GM19239 (cell line): Measurements from ENCODE around the gene GLTP.
A peak's percentile ranks its signal among the peaks of the same experiment; 100 is the strongest.
"Not testable (repeated sequence)": the region's sequence is repeated elsewhere in the genome, so short reads cannot be mapped to it uniquely, and the experiment has no call there.

Experiments used
- DNase-seq: peaks from one replicate; pipeline ENCODE4 v3.0.0; 2011; ENCODE audit warnings: low spot score; ENCODE audit not compliant: insufficient read length
- FAIRE-seq: peaks from 2 replicates; lab custom pipeline; 2011; peaks lifted over from hg19 to GRCh38; lab: Jason Lieb, UNC

GLTP gene, protein sequence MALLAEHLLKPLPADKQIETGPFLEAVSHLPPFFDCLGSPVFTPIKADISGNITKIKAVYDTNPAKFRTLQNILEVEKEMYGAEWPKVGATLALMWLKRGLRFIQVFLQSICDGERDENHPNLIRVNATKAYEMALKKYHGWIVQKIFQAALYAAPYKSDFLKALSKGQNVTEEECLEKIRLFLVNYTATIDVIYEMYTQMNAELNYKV

DNA sequence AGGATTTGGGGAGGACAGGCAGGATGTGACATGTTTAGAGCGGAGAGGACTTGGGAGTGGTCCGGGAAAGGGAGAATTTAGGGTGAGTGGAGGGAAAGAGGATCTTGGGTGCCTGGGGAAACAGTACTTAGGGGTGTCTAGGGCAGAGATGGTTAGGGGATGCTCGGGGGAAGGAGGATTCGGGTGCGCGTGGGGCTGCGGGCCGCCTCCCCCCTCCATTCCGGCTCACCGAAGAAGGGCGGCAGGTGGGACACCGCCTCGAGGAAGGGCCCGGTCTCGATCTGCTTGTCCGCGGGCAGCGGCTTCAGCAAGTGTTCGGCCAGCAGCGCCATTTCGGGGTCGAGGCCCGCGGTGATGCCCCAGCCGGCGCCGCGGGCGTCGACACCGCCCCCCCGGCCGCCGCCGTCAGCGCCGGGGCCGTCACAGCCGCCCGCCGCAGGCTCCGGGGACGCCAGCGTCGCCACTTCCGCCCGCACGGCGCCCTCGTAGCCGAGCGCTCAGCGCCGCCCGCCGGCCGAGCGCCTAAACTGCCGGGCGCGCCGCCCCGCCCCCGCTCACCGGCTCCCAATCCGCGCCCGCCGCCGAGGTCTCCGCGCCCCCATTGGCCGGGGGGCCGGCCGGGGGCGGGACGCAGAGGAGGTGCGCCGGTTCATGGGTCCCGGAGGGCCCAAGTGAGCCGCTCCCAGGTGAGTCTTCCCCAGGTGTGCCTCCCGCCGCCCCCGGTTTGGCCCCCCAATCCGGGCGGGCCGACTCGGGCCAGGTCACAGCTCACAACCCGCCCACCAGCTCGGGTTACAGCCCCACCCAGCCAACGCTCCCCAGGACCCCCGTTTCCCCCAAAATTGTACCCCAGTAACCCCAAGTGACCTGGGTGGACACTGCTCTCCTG lies at the start of gene GLTP:
Gene GLTP, minus strand, starts transcription at position 499 of the 889 bp plus-strand sequence. Its CDS starts 167 bp downstream, at position 332.
- FAIRE-seq = peak; percentile 77
- DNase-seq = peak; percentile 90

DNA sequence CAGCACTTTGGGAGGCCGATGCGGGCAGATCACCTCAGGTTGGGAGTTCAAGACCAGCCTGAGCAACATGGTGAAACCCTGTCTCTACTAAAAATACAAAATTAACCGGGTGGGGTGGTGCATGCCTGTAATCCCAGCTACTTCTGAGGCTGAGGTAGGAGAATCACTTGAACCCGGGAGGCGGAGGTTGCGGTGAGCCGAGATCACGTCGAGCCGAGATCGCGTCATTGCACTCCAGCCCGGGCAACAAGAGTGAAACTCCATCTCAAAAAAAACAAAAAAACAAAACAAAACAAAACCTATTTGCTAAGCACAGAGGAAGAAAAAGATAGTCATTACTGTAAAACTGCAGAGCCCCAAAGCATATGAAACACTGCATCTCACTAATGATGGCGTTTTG lies 49.0 kb upstream of the GLTP start:
- not testable (repeated sequence) for FAIRE-seq

DNA sequence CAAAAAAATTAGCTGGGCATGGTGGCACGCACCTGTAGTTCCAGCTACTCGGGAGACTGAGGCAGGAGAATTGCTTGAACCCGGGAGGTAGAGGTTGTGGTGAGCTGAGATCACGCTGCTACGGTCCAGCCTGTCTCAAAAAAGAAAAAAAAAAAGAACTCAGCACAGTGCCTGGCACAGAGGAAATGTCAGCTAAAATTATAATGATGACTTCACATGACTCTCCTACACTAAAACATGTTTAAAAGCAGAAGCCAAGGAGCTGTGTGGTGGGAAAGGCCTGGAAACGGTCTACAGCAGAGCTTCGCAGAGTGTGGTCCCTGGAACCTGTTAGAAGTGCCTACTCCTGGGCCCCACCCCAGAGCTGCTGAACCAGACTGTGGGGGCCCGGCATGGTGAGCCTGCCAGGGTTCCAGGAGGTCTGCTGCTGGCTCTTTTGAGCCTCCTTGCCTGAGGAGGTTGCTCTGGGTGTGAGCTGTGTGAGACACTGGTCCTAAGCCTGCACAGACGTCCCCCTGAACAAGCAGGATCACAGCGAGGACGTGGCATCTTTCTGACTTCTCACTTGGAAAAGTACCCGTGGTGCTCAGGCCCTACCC lies 47.8 kb upstream of the GLTP start:
- FAIRE-seq = no peak
- DNase-seq = no peak

More for the DNA sequence above, 49.0 kb upstream of the GLTP start:
- not testable (repeated sequence) for DNase-seq

DNA sequence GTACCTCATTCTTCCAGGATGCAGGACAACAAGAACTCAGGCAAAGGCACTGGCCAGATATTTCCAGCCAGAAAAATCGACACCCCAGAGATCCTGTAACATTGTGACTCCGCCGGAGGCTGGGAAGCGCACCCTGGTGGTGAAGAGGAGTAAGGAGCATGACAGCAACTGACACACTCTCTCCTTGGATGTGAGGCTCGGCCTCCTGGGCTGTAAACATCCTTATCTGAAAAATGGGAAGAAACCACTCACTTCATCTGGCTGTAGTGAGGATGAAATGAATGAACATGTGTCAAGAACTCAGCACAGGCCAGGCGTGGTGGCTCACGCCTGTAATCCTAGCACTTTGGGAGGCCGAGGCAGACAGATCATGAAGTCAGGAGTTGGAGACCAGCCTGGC lies 47.3 kb upstream of the GLTP start:
- DNase-seq = peak; percentile 50
- FAIRE-seq = peak; percentile 69

DNA sequence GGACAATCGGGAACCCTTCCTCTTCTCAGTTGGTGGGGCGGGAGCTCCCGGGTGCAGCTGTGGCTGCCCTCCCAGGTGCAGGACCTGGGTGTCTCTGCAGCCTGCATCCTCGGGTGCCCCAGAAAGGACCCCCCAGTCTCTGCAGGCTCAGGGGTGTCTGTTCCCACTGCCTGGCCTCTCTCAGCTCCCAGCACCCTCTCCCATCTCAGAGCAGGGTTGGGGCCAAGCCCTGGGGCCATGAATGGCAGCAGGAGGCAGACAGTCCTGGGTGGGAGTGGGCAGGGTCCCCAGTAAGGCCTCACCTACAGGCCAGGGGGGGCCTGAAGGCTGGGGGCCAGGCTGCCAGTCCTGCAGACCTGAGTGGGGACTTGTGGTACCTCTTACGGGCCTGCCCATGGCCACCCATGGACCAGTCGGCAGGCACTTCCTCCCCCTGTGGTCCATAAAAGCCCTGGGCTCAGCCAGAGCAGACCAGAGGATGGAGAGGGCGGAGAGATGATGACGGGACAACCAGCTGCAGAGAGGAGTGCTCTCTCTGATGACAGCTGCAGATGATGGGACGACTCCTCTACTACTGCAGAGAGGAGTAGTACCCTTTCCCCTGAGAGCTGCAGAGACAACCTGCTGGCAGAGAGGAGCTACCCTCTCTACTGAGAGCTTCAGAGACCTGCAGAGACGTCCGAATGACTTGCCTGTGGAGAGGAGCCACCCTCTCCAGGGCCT lies 46.3 kb upstream of the GLTP start:
- DNase-seq (no peak), FAIRE-seq (no peak)

DNA sequence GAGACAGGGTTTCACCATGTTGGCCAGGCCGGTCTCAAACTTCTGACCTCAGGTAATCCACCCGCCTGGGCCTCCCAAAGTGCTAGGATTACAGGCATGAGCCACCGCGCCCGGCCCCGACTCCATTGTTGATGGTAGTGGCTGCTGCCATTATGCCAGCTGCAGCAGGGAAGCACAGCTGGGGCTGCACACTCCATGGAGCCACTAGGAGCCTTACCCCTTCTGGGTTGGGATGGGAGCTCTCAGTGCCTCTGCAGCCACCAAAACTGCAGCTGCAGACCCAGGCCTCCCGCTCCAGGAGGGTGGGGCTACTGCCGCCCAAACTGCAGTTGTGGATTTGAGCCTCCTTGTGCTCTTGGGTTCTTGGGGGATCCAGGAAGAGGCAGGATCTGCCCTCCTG lies 45.7 kb upstream of the GLTP start:
- FAIRE-seq = no peak
- DNase-seq = no peak

DNA sequence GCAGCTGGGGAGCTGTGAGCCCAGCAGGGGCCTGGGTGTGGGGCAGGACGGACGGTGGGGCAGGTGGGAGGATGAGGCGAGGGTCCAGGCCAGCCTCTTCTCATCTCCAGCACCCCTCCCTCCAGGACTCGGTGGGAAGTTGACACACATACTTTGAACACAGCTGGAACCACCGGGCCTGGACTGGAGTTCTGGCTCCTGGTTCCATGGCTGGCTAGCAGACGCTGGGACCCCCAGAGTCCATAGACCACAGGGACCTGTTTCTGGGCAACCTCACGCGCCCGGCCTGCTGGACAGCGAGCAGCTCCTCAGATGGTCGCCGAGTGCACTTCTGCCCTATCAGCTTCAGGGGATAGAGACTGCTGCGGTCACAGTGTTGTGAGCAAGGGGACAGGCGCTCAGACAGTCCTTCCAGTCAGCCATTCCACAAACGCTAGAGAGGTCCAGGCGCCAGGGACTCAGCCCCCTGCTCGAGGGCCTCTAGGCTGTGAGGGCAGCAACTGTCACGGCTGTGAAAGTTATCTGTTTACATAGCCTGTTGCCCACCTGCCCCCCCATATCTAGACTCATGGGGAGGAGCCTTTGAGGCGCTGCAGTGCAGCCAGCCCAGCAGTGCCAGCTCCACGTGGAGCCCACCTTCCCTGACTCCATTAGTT lies 45.0 kb upstream of the GLTP start:
- no peak for DNase-seq
- no peak for FAIRE-seq

DNA sequence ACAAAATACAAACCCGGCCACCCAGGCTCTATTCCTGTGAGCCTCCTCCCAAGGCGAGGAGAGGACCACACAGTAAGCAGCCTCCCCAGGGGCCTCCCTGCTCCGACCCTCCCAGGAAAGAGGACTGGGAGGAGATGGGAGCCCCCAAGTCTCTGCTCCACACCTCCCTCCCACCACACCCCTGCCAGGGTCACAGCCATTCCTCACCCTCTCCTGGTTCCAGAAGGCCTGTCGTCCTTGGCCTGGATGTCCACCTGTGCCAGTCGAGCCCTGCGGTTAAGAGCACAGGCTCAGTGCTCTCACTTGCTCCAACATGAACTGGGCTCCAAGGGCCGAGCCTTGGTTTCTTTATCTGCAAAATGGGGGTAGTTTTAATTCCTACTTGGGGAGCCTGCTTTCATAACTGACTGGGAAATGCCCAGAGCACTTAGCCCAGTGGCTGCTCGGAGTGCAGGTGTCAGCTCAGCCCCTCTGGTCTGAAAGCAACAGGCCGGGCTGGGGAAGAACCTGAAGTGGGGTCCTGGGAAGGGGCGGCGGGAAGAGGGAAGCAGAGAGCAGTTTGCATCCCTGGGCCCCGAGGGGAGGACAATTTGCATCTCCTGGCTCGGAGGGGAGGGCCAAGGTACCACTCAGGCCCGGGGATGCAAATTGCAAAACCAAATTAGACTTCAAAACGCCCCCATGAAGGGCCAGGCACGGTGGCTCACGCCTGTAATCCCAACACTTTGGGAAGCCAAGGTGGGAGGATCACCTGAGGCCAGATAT lies 43.3 kb upstream of the GLTP start:
- FAIRE-seq (no peak), DNase-seq (no peak)

DNA sequence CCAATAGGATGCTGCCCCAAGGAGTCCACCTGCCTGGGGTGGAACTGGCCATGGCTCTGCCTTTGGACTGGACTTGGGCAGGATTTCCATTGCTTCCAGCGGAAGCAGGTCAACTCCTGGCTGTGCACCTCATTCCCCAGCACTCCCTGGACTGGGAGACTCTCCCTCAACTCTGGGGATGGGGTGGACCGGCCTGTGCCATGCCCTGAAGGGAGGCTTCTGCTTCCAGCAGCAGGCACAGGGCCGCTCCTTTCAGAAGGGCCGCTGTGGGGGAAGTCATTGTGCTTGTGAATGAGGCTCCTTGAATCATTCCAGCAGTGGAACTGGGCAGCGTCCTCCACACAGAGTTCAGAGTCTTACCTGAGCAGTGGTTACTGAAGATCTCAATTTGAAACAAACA lies 42.7 kb upstream of the GLTP start:
- DNase-seq = no peak
- no peak for FAIRE-seq

DNA sequence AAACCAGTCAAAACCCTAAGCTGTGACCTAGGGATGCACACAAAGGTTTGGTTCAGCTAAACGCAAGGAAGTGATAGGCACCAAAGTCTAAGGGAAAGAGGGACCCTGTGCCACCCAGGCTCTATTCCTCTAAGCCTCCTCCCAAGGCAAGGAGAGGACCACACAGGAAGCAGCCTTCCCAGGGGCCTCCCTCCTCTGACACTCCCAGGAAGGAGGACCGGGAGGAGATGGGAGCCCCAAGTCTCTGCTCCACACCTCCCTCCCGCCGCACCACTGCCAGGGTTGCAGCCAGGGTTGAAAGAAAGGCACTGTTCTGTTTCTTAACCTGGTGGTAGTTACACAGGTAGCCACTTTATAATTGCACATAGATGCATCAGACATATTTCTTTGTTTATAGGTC lies 41.6 kb upstream of the GLTP start:
- no peak for FAIRE-seq

DNA sequence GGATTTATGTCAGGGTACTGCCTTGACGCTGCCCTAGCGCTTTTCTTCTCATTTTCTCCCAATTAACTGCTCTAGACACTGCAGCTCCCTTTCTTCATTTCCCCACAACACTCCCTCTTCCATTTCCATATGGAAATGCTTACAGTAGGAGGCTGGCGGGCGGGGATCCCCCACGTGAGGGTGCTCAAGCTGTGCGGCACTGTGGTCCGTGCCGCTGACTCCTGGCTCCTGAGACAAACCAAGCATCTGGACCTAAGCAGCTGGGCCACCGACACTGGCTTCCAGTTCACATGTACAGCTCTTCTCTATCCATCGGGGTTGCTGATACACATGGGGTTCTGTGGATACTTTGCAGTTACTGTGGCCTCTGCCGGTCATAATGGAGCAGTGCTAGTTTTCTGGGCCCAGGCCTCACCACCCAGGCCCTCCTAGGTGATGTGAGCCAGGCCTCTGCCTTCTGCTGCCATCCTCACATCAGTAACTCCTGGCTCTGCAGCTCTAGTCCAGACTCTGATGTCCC lies 40.0 kb upstream of the GLTP start:
- FAIRE-seq = no peak

More for the DNA sequence above, 41.6 kb upstream of the GLTP start:
- DNase-seq = no peak

DNA sequence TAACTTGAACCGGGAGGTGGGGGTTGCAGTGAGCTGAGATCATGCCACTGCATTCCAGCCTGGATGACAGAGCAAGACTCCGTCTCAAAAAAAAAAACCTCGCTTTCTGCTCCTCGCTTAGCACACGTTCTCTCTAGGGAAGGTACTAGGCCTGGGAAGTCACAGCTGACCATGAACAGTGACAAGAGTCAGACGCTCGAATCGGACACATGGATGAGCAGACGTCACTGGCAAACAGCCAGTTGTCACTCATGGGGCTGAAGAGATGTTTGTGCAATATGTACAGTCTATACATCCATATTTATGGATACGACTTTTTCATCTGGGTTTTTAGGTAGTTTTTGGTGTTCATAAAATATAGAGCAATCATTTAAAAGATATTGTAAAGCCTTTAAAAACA lies 39.1 kb upstream of the GLTP start:
- DNase-seq (no peak), FAIRE-seq (no peak)

More for the DNA sequence above, 40.0 kb upstream of the GLTP start:
- no peak for DNase-seq

DNA sequence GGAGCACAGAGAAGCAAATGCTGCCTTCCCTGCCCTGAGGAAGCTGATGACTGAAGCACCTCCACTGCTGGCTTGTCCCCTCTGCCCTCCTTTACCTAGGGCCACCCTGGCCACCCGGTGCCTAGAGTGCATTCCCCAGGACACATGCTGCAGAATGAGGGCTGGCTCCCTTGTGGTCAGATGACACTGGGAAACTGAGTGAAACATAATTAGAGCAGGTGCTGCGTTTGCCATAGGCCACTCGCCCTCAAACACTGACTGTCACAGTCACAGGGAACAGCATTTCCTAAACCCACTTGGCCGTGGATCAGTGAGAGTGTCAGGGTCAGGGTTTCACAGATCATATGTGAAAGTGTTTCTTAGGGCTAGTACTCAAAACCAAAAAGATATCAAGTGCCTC lies 35.7 kb upstream of the GLTP start:
- DNase-seq (no peak), FAIRE-seq (no peak)

DNA sequence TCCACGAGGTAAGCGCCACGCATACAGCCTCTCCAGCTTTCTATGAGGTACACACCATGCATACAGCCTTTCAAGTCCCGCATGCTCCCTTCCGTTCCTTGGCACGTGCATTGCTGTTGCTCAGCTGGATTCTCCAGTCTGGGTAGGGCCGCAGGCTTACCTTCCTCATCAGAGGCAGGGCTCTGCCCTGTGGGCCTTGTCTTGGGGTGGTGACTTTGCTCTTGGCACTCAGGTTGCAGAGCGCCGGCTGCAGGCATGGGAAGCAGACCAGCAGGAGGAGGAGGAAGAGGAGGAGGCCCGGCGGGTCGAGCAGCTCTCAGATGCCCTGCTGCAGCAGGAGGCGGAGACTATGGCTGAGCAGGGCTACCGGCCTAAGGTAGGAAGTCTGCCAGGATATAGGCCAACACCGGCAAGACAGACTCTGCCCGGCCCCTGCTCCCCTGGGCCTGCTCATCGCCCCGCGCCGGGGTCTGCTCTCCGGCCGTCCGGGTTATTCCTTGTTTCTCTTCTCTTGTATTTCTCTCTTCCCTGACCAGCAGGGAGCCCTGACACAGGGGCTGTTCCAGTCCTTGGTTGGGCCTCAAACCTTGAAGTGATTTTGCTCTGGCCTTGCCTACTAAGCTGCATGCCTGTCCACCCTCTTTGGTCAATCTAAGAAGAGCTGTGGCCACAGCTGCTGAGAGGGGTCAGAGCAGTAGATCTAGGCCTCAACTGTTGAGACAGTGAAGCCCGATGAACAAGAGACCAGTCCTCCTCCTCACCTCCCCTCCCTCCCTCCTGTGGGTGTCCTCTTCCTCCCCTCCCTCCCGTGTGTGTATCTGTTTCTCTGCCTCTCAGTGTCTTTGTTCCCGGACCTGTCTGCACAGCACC lies 35.1 kb upstream of the GLTP start:
- FAIRE-seq (no peak), DNase-seq (no peak)

DNA sequence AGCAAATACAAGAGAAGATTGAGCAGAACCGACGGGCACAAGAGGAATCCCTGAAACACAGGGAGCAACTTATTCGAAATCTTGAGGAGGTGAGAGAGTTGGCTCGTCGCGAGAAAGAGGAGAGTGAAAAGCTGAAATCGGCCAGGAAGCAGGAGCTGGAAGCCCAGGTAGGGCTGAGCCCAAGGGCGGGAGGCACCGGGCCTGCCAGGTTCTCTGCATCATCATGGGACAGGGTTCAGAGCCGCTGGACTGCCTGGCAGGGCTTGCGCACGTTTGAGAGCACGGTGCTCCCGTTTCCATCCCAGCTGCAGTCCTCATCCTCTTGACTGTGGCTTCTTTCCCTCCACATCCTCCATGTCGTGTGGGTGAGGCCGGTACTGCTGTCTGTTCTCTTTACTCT lies 34.1 kb upstream of the GLTP start:
- FAIRE-seq = no peak
- no peak for DNase-seq

DNA sequence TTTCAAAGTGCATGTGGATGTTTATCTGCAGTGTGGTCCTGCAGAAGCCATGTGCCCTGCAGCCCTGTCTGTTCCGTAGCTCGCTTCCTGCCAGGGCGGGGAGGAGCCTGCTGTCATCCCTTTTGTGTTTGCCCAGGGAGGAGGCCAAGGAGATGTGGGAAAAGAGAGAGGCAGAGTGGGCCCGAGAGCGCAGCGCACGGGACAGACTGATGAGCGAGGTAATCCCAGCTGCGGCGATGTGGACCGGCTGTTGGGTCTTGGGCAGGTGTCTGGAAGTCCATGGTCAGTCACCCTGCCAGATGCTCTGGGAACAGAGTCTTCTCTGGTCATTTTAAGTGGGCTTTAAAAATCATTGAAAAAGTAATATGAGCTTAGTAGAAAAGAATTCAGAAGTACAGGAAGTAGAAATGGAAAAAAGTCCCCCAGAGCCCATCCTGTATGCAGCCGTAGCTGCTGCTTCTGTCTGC lies 32.5 kb upstream of the GLTP start:
- DNase-seq = no peak
- FAIRE-seq = no peak

DNA sequence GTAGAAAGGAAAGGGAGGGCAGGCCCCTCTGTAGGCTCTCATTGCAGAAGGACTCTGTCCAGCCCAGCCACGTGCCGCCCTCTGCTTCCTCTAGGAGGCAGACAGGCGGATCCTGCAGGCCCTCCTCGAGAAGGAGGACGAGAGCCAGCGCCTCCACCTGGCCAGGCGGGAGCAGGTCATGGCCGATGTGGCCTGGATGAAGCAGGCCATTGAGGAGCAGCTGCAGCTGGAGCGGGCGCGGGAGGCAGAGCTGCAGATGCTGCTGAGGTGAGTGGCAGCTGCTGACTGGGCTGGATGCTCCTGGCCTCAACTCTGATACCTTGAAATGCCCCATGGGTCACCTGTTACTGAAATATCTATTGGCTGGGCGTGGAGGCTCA lies 30.6 kb upstream of the GLTP start:
- DNase-seq (no peak), FAIRE-seq (no peak)
